ENCODE results near the gene ANO4.

ANO4 gene

DNA sequence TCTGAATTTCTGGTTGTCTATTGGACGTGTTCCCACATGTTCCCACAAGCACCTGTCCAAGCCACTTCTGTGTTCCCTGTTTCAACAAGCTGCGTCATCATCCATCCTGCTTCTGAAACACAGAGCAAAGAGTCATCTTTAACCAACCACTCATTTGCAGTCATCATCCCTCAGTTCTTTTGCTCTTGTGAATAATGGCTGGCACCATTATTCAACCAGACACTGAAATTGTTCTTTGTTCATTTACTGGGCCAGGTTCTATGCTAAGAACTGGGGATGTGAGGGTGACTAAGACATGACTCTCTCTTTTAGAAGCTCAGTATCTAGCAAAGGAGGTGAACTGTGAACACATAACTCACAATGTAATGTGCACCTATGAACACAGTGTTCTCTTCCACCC, 40.7 kb upstream of the ANO4 start:
- Histone ChIP-seq H3K79me2 (ENCODE audit: insufficient read depth, low read length) (no peaks in the 10 kb centered on the region), H3K27me3 (ENCODE audit: insufficient read depth, low read length, poor library complexity) (peaks cover 3% of the 10 kb centered on the region), H3K4me3 (ENCODE audit: low read depth in 1 of 2, low read length in 2 of 2) (no peak overlapping the region), H4K20me1 (ENCODE audit: insufficient read depth, low read length) (no peaks in the 10 kb centered on the region), H3K4me1 (ENCODE audit: insufficient read depth, low read length) (no peaks in the 10 kb centered on the region), H3K36me3 (ENCODE audit: insufficient read depth, low read length) (no peaks in the 10 kb centered on the region), H3K9ac (ENCODE audit: low read depth, low read length) (no peak overlapping the region), H3K9me3 (ENCODE audit: insufficient read depth, low read length, severe bottlenecking) (no peaks in the 10 kb centered on the region), H3K4me2 (ENCODE audit: insufficient read depth, low read length) (no peak overlapping the region), H2AFZ (ENCODE audit: low read depth, low read length) (no peak overlapping the region), H3K27ac (ENCODE audit: low read length) (no peak overlapping the region)
- no peak for ATAC-seq (ENCODE audit: insufficient read depth, low read depth)
- TF ChIP-seq EZH2 (IDR thresholded peaks at IDR 0.05; ENCODE audit: borderline replicate concordance, low read depth, low read length, severe bottlenecking): no peak
- DNase-seq: no peak

DNA sequence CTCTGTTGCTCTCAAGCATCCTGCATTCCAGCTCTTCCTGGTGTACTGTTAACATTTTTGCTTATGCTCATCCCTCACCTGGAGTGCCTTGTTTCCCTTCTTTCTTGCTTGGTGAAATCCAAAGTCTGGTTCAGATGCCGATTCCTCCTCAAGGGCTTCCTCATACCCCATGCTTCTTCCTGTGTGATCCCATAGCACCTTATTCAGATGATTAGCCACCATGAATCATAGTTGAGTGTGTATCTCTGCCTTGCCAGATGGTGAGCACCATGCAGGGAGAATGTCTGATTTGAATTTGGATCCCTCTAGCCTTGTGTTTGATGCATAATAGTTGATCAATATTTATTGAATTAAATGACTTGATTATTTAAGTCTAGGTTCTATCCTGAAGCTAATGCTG, 39.4 kb upstream of the ANO4 start:
- Histone ChIP-seq H4K20me1 (ENCODE audit: insufficient read depth, low read length) (no peaks in the 10 kb centered on the region), H3K79me2 (ENCODE audit: insufficient read depth, low read length) (no peaks in the 10 kb centered on the region), H3K4me2 (ENCODE audit: insufficient read depth, low read length) (no peak overlapping the region), H3K36me3 (ENCODE audit: insufficient read depth, low read length) (no peaks in the 10 kb centered on the region), H3K4me1 (ENCODE audit: insufficient read depth, low read length) (no peaks in the 10 kb centered on the region), H2AFZ (ENCODE audit: low read depth, low read length) (no peak overlapping the region), H3K9ac (ENCODE audit: low read depth, low read length) (no peak overlapping the region), H3K9me3 (ENCODE audit: insufficient read depth, low read length, severe bottlenecking) (no peaks in the 10 kb centered on the region), H3K27ac (ENCODE audit: low read length) (no peak overlapping the region), H3K27me3 (ENCODE audit: insufficient read depth, low read length, poor library complexity) (peaks cover 3% of the 10 kb centered on the region), H3K4me3 (ENCODE audit: low read depth in 1 of 2, low read length in 2 of 2) (no peak overlapping the region)
- ATAC-seq (ENCODE audit: insufficient read depth, low read depth) (no peak), DNase-seq (no peak)
- TF ChIP-seq, protein P1, sequence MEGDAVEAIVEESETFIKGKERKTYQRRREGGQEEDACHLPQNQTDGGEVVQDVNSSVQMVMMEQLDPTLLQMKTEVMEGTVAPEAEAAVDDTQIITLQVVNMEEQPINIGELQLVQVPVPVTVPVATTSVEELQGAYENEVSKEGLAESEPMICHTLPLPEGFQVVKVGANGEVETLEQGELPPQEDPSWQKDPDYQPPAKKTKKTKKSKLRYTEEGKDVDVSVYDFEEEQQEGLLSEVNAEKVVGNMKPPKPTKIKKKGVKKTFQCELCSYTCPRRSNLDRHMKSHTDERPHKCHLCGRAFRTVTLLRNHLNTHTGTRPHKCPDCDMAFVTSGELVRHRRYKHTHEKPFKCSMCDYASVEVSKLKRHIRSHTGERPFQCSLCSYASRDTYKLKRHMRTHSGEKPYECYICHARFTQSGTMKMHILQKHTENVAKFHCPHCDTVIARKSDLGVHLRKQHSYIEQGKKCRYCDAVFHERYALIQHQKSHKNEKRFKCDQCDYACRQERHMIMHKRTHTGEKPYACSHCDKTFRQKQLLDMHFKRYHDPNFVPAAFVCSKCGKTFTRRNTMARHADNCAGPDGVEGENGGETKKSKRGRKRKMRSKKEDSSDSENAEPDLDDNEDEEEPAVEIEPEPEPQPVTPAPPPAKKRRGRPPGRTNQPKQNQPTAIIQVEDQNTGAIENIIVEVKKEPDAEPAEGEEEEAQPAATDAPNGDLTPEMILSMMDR (IDR thresholded peaks at IDR 0.05; ENCODE audit: borderline replicate concordance, extremely low read depth, low read length, poor library complexity, severe bottlenecking): no peak
- TF ChIP-seq EZH2 (IDR thresholded peaks at IDR 0.05; ENCODE audit: borderline replicate concordance, low read depth, low read length, severe bottlenecking): no peak

DNA sequence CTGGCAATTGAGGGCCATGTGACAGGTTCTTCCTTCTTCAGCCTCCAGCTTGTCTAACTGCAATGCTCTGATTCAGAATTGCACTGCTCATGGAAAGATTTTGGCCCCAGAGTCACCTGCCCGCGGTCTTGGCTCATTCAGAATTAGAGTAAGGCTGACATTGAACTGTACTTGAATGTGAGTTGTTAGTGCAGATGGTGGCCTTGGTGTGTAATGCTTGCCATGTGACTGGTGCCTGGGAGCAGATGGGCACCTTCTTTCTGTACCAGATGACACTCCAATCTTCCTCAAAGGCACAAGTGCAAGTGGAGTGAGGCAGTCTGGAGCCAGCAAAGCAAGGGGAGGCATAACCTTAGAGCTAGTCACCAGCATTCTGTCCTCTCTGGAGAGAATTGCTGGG, 36.5 kb upstream of the ANO4 start:
- TF ChIP-seq EZH2 (IDR thresholded peaks at IDR 0.05; ENCODE audit: borderline replicate concordance, low read depth, low read length, severe bottlenecking): no peak
- TF ChIP-seq, protein P1 (IDR thresholded peaks at IDR 0.05; ENCODE audit: borderline replicate concordance, extremely low read depth, low read length, poor library complexity, severe bottlenecking): no peak
- peaks cover 3% of the 10 kb centered on the region for H3K27me3 ChIP-seq (ENCODE audit: insufficient read depth, low read length, poor library complexity)
- no peak overlapping the region for H2AFZ ChIP-seq (ENCODE audit: low read depth, low read length)
- no peaks in the 10 kb centered on the region for H3K79me2 ChIP-seq (ENCODE audit: insufficient read depth, low read length)
- H3K4me2 ChIP-seq (ENCODE audit: insufficient read depth, low read length): no peak overlapping the region
- H3K36me3 ChIP-seq (ENCODE audit: insufficient read depth, low read length): no peaks in the 10 kb centered on the region
- no peaks in the 10 kb centered on the region for H3K4me1 ChIP-seq (ENCODE audit: insufficient read depth, low read length)
- no peak overlapping the region for H3K9ac ChIP-seq (ENCODE audit: low read depth, low read length)
- no peaks in the 10 kb centered on the region for H4K20me1 ChIP-seq (ENCODE audit: insufficient read depth, low read length)
- H3K27ac ChIP-seq (ENCODE audit: low read length): no peak overlapping the region
- no peak for DNase-seq
- H3K9me3 ChIP-seq (ENCODE audit: insufficient read depth, low read length, severe bottlenecking): no peaks in the 10 kb centered on the region
- no peak overlapping the region for H3K4me3 ChIP-seq (ENCODE audit: low read depth in 1 of 2, low read length in 2 of 2)
- ATAC-seq (ENCODE audit: insufficient read depth, low read depth): no peak

DNA sequence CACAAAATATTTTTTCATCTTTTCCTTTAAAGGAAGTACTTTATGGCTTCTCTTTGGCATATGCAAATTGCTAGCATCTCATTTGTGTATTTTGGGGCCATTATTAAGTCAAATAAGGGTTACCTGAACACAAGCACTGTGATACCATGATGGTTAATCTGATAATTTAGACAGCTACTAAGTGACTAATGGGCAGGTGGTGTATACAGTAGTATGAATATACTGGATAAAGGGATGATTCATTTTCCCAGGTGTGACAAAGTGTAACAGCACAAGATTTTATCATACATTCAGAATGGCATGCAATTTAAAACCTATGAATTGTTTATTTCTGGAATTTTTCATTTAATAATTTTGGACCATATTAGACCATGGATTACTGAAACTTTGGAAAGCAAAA, 27.2 kb upstream of the ANO4 start:
- no peak overlapping the region for H3K4me2 ChIP-seq (ENCODE audit: insufficient read depth, low read length)
- H2AFZ ChIP-seq (ENCODE audit: low read depth, low read length): no peak overlapping the region
- no peaks in the 10 kb centered on the region for H4K20me1 ChIP-seq (ENCODE audit: insufficient read depth, low read length)
- no peaks in the 10 kb centered on the region for H3K4me1 ChIP-seq (ENCODE audit: insufficient read depth, low read length)
- TF ChIP-seq, protein P1 (IDR thresholded peaks at IDR 0.05; ENCODE audit: borderline replicate concordance, extremely low read depth, low read length, poor library complexity, severe bottlenecking): no peak
- TF ChIP-seq EZH2 (IDR thresholded peaks at IDR 0.05; ENCODE audit: borderline replicate concordance, low read depth, low read length, severe bottlenecking): no peak
- no peaks in the 10 kb centered on the region for H3K79me2 ChIP-seq (ENCODE audit: insufficient read depth, low read length)
- DNase-seq: no peak
- no peak overlapping the region for H3K4me3 ChIP-seq (ENCODE audit: low read depth in 1 of 2, low read length in 2 of 2)
- H3K27ac ChIP-seq (ENCODE audit: low read length): no peak overlapping the region
- no peaks in the 10 kb centered on the region for H3K36me3 ChIP-seq (ENCODE audit: insufficient read depth, low read length)
- H3K9ac ChIP-seq (ENCODE audit: low read depth, low read length): no peak overlapping the region
- no peaks in the 10 kb centered on the region for H3K9me3 ChIP-seq (ENCODE audit: insufficient read depth, low read length, severe bottlenecking)
- no peaks in the 10 kb centered on the region for H3K27me3 ChIP-seq (ENCODE audit: insufficient read depth, low read length, poor library complexity)
- no peak for ATAC-seq (ENCODE audit: insufficient read depth, low read depth)
